ENCODE results near the gene HAUS1.
"Not testable (repeated sequence)": the region's sequence is repeated elsewhere in the genome, so short reads cannot be mapped to it uniquely, and the experiment has no call there.

Gene HAUS1

GRCh38 chr18:46095532-46095931 is 8.7 kb upstream of the HAUS1 start:
- no peak for DNase-seq

- DNase-seq = peak; percentile 27
Observed at GRCh38 chr18:46096651-46097300, 7.4 kb upstream of the HAUS1 start.

GRCh38 chr18:46097431-46097800 is 6.8 kb upstream of the HAUS1 start:
- DNase-seq = no peak

DNA sequence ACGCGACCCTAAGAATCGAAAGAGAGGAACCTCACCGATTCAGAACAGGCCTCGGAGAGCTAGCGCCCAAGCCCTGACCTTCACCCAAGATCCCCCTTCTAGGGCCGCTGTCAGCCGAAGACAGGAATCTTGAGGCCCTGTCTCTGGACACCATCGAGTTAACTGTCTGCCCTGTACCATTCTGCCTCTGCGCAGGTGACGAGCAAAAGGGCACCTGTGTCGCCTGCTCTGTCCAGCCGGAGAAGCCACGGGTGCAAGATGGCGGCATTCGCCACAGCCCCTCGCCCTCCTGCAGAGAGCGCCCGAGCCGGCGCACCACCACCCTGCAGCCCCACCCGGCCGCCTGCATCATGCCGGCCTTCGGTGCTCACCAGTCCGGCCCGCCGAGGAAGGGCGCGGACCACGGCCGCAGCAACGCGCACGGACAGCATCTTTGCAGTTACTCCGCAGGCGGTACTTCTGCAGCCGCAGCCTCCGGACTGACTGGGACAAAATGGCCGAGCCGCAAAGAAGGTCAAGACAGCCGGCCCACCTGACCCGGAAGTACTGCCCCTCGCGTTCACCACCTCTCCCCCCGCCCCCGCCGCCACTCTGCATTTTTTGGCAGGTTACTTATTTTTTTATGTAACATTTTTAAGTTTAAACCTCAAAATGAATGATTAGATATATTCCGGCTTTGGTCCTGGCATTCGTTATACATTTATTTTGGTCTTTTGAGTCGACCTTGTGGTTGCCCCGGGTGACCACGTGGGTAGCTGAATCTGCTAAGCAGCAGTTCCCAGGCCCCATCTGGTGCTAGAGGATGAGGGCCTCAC is 6.2 kb upstream of the HAUS1 start, which contains the start of gene ATP5F1A:
TSS of gene ATP5F1A (minus strand) at position 496 of the 815 bp plus-strand sequence. CDS start at position 431, 65 bp downstream.
- peak; percentile 97 for DNase-seq

DNA sequence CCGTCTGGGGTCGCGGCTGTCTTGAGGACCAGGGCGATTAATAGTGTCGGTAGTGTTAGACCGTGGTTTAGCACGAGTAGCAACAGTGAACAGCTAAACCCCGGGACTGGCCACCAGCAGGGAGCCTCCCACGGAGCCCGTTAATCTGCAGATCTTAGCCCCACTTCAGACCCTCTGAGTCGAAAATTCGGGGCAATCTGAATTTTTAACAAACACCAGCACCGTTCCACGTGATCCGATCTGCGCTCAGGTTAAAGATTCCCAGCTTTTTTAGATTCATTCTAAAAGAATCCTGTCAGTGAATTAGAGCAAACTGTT is 5.6 kb upstream of the HAUS1 start:
- no peak for DNase-seq

DNA sequence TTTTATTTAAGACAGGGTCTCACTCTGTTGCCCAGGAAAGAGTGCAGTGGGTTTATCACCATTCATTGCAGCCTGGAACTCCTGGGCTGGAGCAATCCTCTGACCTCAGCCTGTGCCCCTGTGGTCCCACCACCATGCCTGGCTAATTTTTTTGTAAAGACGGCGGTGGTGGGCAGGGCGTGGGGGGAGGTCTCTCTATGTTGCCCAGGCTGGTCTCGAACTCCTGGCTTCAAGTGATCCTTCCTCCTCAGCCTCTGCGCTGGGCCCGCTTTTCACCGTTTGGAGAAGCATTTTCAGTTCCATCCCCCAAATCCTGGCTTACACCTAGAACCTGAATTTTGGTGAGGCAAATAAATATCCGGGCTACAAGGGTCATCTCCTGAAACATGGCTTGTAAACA is 4.7 kb upstream of the HAUS1 start:
- DNase-seq = no peak

- DNase-seq = no peak
Observed at GRCh38 chr18:46109386-46109785, 5.2 kb downstream of the HAUS1 start.

- no peak for DNase-seq
Observed at GRCh38 chr18:46110406-46110805, 6.2 kb downstream of the HAUS1 start.

DNA sequence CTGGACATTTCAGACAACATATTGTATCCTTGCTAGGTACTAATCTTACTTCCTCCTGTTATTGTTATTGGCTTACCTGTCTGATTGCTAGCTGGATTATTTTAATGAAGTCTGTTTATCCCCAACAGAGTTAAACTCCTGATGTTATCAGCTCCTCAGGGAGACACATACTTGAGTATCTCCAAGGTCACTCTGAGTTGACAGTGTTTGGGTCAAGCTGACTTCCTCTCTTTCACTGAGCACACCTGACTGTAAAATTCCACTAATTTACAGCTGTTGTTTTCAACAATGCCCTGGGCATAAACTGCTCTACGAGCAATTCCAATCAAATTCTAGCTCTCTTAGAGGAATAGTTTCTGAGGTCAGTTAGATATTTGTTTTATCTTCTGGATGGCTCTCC is 9.6 kb downstream of the HAUS1 start:
- DNase-seq = no peak

DNA sequence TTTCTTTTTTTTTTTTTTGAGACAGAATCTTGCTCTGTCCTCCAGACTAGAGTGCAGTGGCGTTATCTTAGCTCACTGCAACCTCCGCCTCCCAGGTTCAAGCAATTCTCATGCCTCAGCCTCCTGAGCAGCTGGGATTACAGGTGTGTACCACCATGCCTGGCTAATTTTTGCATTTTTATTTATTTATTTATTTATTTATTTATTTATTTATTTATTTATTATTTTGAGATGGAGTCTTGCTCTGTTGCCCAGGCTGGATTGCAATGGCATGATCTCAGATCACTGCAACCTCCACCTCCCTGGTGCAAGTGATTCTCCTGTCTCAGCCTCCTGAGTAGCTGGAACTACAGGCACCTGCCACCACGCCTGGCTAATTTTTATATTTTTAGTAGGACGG is 22.4 kb downstream of the HAUS1 start:
- DNase-seq = not testable (repeated sequence)

GRCh38 chr18:46130061-46130460 is 25.9 kb downstream of the HAUS1 start:
- no peak for DNase-seq

DNA sequence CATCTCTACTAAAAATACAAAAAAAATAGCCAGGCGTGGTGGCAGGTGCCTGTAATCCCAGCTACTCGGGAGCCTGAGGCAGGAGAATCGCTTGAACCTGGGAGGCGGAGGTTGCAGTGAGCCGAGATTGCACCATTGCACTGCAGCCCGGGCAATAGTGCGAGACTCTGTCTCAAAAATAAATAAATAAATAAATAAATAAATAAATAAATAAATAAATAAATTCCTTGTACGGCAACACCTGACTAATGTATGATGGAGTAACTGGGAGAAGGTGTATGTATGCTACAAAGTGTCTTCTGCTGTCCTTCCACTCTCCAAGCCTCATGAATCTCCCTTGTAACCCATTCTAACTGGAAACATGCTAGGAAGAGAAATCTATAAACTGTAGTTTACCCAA is 26.4 kb downstream of the HAUS1 start:
- DNase-seq = not testable (repeated sequence)

DNA sequence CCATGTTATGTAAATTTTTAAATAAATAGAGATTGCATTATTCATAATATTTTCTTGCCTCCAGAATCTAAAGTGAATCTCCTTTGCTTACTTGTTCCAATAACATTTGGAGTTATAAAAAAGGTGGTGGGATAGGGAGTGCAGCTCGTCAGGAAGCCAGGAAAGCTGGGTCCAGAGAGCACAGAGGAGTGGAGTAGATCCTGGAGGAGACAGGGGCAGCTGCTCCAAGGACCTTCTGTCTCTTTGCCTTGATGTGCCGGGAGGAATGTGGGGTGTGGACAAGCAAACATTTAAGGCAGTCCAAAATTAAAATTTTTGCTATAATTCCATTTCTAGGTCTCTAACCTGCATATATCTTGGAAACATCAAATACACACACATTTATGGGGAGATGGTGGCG is 29.3 kb downstream of the HAUS1 start:
- no peak for DNase-seq

GRCh38 chr18:46134920-46135675 is 30.9 kb downstream of the HAUS1 start:
- DNase-seq = peak; percentile 29

- no peak for DNase-seq
Observed at GRCh38 chr18:46140173-46140572, 36.0 kb downstream of the HAUS1 start.

DNA sequence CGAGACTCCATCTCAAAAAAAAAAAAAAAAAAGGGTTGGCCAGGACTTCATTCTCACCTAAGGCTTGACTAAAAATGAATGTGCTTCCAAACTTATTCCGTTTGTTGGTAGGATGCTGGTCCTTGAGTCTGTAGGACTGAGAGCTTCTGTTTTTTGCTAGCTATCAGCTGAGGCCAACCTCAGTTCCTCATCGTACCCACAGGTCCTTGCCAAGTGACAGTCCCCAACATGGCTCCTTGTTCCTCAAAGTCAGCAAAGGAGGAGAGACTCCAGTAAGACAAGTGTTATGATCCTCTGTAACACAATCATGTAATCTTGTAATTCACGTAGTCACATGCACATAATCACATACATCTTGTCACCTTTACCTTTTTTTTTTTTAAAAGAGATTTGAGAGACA is 37.0 kb downstream of the HAUS1 start:
- DNase-seq = no peak

- peak; percentile 84 for DNase-seq
Observed at GRCh38 chr18:46148810-46149209, 44.6 kb downstream of the HAUS1 start.

- no peak for DNase-seq
Observed at GRCh38 chr18:46152436-46152807, 48.2 kb downstream of the HAUS1 start.

DNA sequence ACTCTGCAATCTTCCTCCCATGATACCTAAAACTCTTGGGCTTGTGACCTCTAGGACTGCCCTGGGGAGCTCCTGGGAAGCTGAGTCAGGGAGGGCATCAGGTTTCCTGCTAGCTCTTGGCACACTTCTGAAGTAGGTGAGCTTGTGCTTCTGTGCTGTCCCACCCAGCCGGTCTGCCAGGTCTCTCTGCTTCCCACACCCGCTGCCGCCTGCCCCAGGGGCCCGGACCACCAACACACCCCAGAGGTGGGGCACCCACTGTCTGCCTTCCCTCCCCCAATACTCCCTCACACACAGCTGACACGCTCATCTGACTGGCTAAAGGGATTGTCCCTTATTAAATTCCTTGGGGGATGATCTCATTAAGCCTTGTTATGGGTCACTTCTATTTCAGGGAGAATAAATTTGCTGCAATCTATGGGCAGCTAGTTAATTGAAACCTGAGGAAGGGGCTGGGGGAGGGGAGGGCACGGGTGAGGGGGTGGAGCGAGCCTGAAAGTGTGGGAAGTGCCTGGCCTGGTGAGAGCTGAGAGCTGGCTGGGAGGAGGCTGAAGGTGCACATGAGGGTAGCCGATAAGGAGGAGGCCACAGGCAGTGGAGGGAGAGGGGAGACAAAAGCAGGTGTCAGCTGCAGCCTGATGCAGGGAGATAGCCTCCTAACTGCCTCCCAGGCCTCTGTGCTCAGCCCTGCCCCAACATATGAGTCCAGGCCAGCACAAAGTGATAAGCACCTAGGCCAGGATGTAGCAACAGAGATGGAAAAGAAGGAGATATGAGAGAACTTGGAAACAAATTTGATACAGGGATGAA is 48.8 kb downstream of the HAUS1 start:
- DNase-seq = peak; percentile 77

DNA sequence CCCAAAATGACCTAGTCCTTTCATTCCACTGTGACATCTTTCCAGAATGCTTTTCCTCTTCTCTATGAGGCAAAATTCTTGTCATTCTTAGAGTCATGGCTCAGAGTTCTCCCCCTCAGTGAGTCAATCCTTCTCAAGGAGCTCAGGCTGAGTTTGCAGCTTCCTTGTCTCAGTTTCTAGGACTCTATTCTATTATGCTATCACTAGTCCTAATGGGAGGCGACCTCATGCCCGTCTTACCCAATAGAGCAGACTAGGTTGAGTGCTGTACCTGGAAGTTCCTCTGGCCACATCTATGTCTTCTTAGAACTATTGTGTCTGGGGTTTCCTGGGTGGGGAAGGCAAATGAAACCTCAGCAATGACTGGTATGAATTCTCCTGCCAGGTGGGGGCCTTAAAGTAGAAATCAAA is 51.5 kb downstream of the HAUS1 start:
- no peak for DNase-seq

GRCh38 chr18:46156124-46156745 is 52.0 kb downstream of the HAUS1 start:
- DNase-seq = no peak

GRCh38 chr18:46156843-46157242 is 52.7 kb downstream of the HAUS1 start:
- DNase-seq = no peak

- peak; percentile 20 for DNase-seq
Observed at GRCh38 chr18:46158499-46158898, 54.3 kb downstream of the HAUS1 start.
